ENCODE results near the gene ANKS1A. TPM values are rescaled to one million over a fixed set of nuclear protein-coding genes. Genes with fewer than 3 reads are reported as not detected.

The ANKS1A gene
- total RNA-seq, 1 experiment from 2014 or later, result 21.7 TPM

DNA sequence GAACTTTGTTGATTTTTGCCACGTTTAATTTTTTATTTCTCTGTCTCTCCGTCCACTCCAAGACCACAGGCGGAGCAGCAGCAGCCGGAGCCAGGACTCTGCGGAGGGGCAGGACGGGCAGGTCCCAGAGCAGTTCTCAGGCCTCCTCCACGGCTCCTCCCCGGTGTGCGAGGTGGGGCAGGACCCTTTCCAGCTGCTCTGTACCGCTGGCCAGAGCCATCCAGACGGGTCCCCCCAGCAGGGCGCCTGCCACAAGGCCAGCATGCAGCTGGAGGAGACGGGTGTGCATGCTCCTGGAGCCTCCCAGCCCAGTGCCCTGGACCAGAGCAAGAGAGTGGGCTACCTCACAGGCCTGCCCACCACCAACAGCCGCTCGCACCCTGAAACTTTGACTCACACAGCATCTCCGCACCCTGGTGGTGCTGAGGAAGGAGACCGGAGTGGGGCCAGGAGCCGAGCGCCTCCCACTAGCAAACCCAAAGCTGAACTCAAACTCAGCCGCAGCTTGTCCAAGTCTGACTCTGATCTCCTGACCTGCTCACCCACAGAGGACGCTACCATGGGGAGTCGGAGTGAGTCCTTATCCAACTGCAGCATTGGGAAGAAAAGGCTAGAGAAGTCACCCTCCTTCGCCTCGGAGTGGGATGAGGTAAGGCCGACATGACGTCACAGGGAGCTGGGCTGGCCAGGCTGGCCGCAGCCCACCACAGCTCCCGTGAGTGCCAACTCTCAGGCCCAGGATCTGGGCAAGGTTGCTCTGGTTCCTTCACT lies 128.5 kb downstream of the ANKS1A start:
- Histone ChIP-seq H3K27me3 (replicated peaks; ENCODE audit: insufficient read depth, low read depth, low read length, poor library complexity) (no peaks in the 10 kb centered on the region), H3K4me1 (ENCODE audit: insufficient read depth, low read length, poor library complexity, severe bottlenecking) (peaks cover 49% of the 10 kb centered on the region), H3K4me3 (ENCODE audit: low read depth, low read length, poor library complexity, severe bottlenecking) (no peak overlapping the region), H3K27ac (ENCODE audit: low read depth, low read length, poor library complexity, severe bottlenecking) (peak overlapping the region; percentile 88), H3K36me3 (ENCODE audit: insufficient read depth, low read length, poor library complexity, severe bottlenecking) (peaks cover 8% of the 10 kb centered on the region), H3K9me3 (ENCODE audit: low read depth, low read length, poor library complexity, severe bottlenecking) (no peaks in the 10 kb centered on the region)
- DNase-seq (ENCODE audit: low spot score), result no peak
- CTCF ChIA-PET, result no interaction called here
- intact Hi-C loops (cut with micrococcal nuclease; ENCODE audit: unreplicated experiment), result no loop called here
- TF ChIP-seq EZH2 (IDR thresholded peaks at IDR 0.05; ENCODE audit: borderline replicate concordance, low read depth, low read length, poor library complexity, severe bottlenecking), result no peak
- TF ChIP-seq, protein P1, sequence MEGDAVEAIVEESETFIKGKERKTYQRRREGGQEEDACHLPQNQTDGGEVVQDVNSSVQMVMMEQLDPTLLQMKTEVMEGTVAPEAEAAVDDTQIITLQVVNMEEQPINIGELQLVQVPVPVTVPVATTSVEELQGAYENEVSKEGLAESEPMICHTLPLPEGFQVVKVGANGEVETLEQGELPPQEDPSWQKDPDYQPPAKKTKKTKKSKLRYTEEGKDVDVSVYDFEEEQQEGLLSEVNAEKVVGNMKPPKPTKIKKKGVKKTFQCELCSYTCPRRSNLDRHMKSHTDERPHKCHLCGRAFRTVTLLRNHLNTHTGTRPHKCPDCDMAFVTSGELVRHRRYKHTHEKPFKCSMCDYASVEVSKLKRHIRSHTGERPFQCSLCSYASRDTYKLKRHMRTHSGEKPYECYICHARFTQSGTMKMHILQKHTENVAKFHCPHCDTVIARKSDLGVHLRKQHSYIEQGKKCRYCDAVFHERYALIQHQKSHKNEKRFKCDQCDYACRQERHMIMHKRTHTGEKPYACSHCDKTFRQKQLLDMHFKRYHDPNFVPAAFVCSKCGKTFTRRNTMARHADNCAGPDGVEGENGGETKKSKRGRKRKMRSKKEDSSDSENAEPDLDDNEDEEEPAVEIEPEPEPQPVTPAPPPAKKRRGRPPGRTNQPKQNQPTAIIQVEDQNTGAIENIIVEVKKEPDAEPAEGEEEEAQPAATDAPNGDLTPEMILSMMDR (conservative IDR thresholded peaks at IDR 0.05; ENCODE audit: low read depth, low read length), result no peak
- BruUV-seq (replicated peaks), result no TSS peak
- POLR2A ChIA-PET (ENCODE audit: low non-redundant PET), result interaction anchor here (0.6 kb wide), 1 partner anchor 126 kb away, joined by 3 read pairs; no protein-coding TSS in a partner anchor

- DNase-seq (ENCODE audit: low spot score), result no peak
- H3K36me3 ChIP-seq (ENCODE audit: insufficient read depth, low read length, poor library complexity, severe bottlenecking), result peaks cover 8% of the 10 kb centered on the region
- H3K4me1 ChIP-seq (ENCODE audit: insufficient read depth, low read length, poor library complexity, severe bottlenecking), result peaks cover 48% of the 10 kb centered on the region
- TF ChIP-seq, protein P1 (conservative IDR thresholded peaks at IDR 0.05; ENCODE audit: low read depth, low read length), result no peak
- no peak for TF ChIP-seq EZH2 (IDR thresholded peaks at IDR 0.05; ENCODE audit: borderline replicate concordance, low read depth, low read length, poor library complexity, severe bottlenecking)
- no peak overlapping the region for H3K27ac ChIP-seq (ENCODE audit: low read depth, low read length, poor library complexity, severe bottlenecking)
- CTCF ChIA-PET, result no interaction called here
- intact Hi-C loops (cut with micrococcal nuclease; ENCODE audit: unreplicated experiment), result no loop called here
- H3K27me3 ChIP-seq (replicated peaks; ENCODE audit: insufficient read depth, low read depth, low read length, poor library complexity), result no peaks in the 10 kb centered on the region
- H3K4me3 ChIP-seq (ENCODE audit: low read depth, low read length, poor library complexity, severe bottlenecking), result no peak overlapping the region
- POLR2A ChIA-PET (ENCODE audit: low non-redundant PET), result no interaction called here
- BruUV-seq (replicated peaks), result no TSS peak
- no peaks in the 10 kb centered on the region for H3K9me3 ChIP-seq (ENCODE audit: low read depth, low read length, poor library complexity, severe bottlenecking)
Observed at GRCh38 chr6:35018182-35018519, 129.1 kb downstream of the ANKS1A start.

DNA sequence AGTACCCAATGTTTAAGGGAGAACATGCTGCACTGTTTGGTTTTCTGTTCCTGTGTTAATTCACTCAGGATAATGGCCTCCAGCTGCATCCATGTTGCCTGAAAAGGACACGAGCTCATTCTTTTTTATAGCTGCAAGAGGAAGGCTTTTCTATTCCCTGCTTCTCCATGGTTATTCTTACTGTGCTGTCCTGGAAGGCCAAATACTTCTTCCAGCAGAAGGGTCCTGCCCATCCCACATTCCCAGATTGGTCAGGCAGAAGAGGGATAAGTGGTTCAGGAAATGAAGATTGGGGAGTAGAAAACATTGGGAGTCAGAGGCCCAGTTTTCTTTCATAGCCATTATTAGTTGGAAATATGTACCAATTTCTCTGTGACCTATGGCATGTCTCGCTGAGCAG lies 129.7 kb downstream of the ANKS1A start:
- no peaks in the 10 kb centered on the region for H3K9me3 ChIP-seq (ENCODE audit: low read depth, low read length, poor library complexity, severe bottlenecking)
- peaks cover 47% of the 10 kb centered on the region for H3K4me1 ChIP-seq (ENCODE audit: insufficient read depth, low read length, poor library complexity, severe bottlenecking)
- BruUV-seq (replicated peaks), result no TSS peak
- intact Hi-C loops (cut with micrococcal nuclease; ENCODE audit: unreplicated experiment), result no loop called here
- no peak for TF ChIP-seq EZH2 (IDR thresholded peaks at IDR 0.05; ENCODE audit: borderline replicate concordance, low read depth, low read length, poor library complexity, severe bottlenecking)
- TF ChIP-seq, protein P1 (conservative IDR thresholded peaks at IDR 0.05; ENCODE audit: low read depth, low read length), result no peak
- H3K4me3 ChIP-seq (ENCODE audit: low read depth, low read length, poor library complexity, severe bottlenecking), result no peak overlapping the region
- H3K27ac ChIP-seq (ENCODE audit: low read depth, low read length, poor library complexity, severe bottlenecking), result no peak overlapping the region
- ChIA-PET POLR2A (ENCODE audit: low non-redundant PET) (no interaction called here), CTCF (no interaction called here)
- DNase-seq (ENCODE audit: low spot score), result no peak
- H3K36me3 ChIP-seq (ENCODE audit: insufficient read depth, low read length, poor library complexity, severe bottlenecking), result peaks cover 8% of the 10 kb centered on the region
- no peaks in the 10 kb centered on the region for H3K27me3 ChIP-seq (replicated peaks; ENCODE audit: insufficient read depth, low read depth, low read length, poor library complexity)
